Ramos (cell line): ENCODE data around the gene CFI.

ENCODE experiments used
- in situ Hi-C: fragments of 300-500 bp; cut with MboI; formaldehyde crosslinking; loops from one replicate; pipeline ENCODE4 v1.14.3; 2022; ENCODE audit warnings: low sequenced_read_pairs; ENCODE audit not compliant: unreplicated experiment

CFI gene

DNA sequence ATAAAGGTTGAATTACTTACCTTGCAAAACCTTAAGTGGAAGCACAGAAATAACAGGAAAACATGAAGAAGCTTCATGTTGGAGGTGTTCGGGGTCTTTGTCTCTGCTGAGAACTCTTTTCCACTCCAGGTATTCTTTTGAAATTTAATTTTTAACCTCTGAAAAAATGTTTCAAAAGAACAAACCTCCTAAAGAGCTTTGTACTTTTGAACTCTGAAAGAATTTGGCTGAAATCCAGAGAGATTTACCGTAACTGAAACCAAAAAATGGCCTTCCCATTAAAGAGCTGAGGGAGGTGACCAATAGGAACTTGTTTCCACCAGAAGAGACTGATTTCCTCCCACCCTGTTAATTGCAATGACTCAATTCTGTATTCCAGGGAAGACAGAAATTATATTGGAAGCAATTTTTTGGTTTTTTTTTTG lies at the start of gene CFI:
Gene CFI, minus strand, starts transcription at position 105 of the 425 bp plus-strand sequence. Its CDS starts 28 bp downstream, at position 77.
- in situ Hi-C loops: loop anchor here (5.0 kb wide), 1 partner anchor 375 kb away; no protein-coding TSS in a partner anchor

DNA sequence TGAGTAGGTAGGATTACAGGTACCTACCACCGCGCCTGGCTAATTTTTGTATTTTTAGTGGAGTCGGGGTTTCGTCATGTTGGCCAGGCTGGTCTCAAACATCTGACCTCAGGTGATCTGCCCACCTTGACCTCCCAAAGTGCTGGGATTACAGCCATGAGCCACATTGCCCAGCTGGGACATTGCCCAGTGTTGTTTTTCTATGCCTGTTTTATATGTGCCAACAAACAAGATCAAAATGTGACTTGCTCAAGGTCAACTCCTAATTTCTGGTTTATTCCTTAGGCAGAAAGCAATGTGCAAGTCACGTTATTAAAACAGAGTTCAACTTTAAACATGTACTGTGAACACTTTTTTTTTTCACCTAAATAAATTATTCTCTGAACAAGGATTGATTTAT lies 48.8 kb upstream of the CFI start:
- in situ Hi-C loops: no loop called here

DNA sequence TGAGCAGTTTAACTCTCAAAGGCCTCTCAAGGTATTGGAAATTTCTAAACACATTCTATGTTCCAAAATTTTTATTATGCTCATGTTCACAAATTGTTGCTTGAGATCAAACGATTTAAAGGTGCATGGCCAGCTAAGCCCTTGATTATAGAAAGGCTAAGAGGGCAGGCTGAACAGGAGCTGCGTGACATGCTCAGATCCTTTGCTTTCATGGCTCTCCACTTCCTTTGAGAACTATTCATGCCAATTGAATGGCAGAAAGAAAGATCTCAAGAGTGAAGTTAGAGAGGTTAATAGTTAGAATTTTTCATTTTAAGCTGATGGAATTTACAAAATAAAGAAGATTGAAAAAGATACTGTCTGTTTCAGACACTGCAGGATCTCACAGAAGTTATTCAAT lies 46.7 kb upstream of the CFI start:
- in situ Hi-C loops: no loop called here

DNA sequence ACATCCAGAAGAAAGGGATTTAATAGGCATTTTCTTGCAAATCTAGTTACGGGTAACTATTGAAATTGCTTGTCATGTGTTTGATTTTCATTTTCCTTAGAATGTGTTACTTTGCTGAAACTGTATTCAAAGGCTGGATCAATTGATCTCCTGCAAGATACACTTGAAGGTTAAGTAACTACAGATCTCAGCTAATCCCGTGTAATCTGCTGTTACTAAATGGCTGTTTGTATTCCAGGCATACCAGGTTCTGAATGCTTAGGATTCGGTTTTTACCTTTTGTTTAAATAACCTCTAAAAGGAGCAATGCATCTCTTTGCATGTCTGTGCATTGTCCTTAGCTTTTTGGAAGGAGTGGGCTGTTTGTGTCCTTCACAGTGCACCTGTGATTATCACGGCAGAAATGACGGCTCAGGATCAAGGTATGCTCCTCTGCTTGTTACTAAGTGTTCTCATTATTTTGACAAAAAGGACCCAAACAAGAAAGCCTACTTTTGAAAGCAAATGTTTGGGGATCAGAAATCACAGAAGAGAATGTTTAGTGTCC lies 46.2 kb upstream of the CFI start, which contains the start of gene LRIT3:
Gene LRIT3, plus strand, starts transcription at position 212 of the 547 bp plus-strand sequence. Its CDS starts 95 bp downstream, at position 307.
- in situ Hi-C loops: no loop called here

DNA sequence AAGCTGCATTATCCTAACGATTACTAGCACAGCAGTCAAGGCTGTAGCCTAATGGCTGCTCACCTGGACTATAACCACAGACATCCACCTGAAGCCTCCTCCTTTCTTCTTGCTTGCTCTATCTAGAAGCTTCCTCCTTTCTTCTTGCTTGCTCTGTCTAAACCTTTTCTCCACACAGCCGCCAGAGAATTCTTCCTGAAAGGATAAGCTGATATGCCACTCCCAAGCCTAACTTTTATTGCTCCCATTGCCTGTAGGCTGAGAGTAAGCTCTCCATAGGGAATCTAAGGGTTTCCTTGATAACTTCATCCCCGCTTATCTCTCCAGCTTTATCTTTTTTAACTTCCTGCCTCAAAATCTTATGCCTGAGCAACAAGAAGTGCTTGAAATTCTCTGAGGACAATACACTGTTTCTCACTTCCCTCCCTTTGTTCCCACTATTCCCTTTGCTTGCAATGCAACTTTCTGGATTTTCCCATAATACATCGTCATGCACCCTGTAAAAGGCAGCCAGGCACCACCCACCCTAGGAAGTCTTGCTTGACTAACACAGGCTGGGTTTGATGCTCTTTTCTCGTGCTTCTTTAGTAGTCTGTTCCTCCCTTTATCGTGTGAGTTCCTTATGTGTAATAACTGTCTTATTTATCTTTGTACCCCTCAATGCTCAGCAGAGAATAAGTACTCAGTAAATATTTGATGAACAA lies 44.7 kb upstream of the CFI start:
- in situ Hi-C loops: no loop called here

DNA sequence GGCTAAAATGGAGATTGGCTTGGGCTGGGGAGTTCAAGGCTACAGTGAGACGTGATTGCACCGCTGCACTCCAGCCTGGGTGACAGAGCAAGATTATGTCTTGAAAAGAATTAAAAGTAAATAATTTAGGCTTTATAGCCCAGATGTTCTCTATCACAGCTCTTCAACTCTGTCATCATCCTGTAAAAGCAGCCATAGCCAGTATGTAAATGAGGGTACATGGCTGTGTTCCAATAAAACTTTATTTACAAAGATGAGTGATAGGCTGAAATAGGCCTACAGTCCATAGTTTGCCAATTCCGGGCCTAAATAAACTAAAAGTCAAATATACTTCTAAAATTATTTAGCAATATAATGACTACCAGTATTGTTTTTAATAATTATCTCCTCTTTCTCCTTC lies 35.2 kb upstream of the CFI start:
- in situ Hi-C loops: no loop called here

DNA sequence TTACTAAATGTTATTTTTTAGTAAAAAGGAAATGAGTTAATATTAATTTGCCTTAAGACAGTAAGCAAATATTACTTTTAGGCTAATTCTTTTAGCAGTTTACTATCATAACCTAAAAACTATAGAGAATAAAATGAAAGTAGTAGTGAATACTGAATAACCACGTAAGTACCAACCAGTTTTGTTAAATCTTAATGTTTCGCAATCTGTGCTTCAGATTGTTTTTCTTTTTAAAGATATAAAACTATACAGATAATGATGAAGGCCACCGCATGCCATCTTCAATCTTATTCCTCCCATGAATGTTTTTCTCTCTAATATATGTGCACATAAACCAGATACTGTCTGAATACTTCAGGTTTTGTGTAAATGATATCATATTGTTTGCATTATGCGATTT lies 32.0 kb upstream of the CFI start:
- in situ Hi-C loops: no loop called here

DNA sequence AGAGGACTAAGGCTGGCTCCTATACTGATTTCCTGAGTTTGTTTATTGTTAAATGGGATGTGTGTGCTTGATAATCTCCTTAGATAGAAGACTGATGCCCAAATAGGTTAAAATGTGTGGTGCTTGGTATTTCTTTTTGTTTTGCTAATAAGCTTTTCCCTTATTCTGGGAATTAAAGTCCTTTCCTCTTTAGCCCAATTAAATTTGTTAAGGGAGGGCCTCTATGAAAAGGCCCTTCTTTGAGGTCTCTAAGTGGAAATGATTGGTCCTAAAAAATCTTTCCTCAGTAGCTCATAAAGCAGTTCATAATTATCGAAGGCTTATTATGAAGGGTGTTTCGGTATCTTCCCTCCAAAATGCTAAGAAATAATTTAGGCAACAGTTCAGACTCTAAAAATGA lies 25.9 kb upstream of the CFI start, which contains the start of gene RRH:
Gene RRH, plus strand, starts transcription at position 301 of the 400 bp plus-strand sequence. Its CDS starts 56 bp downstream, at position 357.
- in situ Hi-C loops: no loop called here

DNA sequence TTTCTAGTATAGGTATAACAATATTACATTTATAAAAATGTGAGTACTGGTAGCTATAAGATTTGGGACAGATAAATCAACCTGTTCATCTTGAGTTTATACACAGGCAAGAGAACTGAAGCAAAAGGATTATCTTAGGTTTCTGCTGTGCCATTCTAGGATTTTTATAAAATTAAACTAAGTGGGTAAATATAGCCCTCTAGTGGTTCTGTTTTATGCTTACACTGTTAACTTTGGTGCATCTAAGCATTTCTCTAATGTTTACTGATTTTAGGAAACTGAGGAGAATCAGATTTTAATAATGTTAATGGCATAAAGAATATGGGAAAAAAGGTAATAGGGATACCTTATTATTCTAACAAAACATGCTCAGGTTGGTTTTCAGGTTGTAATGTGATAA lies 24.9 kb upstream of the CFI start:
- in situ Hi-C loops: no loop called here

DNA sequence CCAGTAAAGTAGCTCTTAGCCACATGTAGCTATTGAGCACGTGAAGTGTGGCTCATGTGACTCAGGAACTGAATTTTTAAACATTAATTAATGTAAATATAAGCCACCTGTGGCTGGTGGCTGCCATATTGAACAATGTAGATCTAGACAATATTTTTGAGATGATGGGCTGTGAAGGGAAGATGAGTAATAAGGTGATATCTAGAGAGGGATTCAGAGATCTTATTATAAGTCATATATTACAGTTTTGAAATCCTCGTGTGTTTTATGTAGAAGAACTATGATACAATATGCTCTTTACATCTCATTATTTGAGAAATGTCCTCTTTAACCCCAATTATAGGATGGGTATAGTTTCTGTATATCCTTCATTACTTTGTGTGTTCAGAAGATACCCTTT lies 19.4 kb upstream of the CFI start:
- in situ Hi-C loops: no loop called here

DNA sequence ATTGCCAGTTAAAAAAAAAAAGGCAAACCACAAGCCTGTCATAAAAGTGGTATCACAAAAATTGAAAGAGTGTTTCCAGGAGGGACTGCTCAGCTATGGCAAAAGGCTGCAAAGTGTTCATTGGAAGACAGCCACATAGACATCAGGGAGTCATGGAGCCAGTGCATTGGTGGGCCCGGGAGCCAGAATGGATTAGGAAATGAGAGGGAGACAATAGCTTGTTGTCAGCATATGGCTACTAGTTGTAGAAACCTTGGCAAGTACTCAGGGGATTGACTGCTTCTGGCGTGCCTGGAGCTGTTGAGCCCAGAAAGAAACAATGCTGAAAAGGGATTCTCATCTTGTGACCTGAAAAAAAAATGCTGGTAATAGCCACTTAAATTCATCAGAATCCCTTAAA lies 18.8 kb upstream of the CFI start:
- in situ Hi-C loops: no loop called here

DNA sequence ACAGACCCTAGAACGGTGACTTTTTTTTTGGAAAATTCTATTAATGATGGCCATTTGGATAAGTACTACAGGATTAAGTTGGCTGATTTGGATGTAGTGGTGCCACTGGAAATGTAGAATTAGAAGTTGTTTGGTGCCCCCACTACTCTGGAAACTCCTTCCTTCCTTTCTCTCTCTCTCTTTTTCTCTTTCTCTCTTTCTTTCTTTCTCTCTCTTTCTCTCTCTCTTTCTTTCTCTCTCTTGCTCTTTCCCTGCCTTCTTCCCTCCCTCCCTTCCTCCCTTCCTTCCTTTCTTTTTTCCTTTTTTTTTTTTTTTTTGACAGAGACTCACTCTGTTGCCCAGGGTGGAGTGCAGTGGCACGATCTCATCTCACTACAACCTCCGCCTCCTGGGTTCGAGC lies 16.5 kb upstream of the CFI start:
- in situ Hi-C loops: no loop called here

DNA sequence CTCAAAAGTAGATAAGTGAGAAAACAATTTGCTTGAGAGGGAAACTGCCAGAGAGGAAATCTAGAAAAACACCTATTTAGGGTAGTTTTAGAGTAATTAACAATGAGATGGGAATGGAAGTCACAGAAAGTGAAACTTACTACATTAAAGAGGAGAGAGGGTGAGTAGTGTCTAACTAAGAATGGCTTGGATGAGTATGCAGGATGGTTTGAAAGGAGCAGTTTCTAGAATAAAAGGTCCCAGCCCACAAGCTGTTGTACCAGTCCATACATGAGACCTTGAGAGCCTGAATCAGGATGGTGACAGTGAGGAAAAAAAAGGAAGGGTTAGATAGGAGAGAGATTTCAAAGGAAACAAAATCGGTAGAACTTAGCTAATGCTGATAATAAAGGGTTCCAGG lies 15.1 kb upstream of the CFI start:
- in situ Hi-C loops: no loop called here

DNA sequence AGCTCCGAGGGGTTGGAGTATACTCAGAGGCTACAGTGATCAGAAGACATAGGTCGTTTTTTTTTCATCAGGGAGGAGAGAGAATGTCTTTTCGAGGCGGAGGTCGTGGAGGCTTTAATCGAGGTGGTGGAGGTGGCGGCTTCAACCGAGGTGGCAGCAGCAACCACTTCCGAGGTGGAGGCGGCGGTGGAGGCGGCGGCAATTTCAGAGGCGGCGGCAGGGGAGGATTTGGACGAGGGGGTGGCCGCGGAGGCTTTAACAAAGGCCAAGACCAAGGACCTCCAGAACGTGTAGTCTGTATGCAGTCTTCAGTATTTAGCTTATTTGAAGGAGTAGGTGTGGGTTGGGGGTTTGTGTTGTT lies 14.3 kb upstream of the CFI start:
- in situ Hi-C loops: no loop called here

DNA sequence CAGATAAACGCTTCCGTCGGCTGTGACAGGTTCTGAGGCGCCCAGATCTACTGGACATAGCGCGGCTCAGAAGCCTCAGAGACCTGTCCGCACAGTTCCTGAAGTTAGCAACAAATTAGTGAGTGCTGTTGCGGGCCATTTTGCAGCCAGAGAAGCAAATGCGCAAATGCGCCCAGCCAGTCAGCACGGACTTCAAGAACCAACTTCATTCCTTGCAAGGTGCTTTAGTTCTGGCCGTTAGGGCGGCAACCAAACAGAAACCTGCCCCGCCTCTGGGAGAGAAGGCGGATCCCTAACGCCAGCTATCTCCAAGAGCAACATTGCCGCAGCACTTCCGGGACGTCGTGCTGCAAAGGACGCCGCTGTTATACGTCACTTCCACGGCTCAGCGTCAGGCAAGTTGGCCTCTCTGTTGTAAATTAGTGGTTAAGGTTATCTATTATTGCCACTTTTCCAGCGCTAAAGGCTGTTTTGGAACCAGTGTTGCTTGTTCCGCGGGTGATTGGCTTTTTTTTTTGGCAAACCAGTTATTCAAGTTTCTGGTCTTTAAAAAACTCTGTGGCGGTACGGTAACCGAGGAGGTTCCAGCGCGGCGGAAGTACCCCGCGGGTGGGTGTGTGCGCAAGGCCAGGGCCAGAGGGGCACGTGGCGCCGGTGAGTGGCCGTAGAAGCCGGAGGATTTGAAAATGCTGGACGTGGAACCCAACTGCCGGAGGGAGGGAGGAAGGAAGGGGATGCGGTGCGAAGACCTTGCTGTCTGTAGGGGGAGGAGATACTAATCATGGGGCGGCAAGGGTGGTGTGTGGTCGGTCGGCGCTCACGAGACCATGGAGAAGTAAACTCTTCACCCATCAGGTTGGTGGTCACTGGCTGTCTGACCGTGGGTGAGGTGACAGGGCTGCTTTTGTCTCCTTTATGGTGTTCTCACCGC lies 13.6 kb upstream of the CFI start, which contains the start of gene GAR1:
Gene GAR1, plus strand, starts transcription at position 612 of the 931 bp plus-strand sequence. CDS start 403 bp downstream, outside the sequence.
- in situ Hi-C loops: no loop called here

DNA sequence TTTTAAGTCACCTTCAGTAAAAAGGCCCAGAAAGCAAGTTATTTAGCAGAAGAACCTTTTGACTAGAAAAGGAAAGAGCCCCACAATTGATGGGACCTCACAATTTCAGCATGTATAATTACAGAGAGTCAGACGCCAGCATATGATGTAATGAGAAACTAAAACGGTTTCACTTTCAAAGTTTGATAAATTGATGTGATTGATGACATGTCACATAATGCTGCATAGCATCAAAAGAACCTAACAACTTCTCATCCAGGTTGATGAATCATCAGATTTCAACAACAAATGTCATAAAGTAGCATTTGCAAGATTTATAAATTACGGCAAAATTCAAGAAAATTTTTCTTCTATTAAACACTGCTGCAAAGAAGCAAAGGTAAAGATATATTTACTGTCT lies 9.9 kb upstream of the CFI start:
- in situ Hi-C loops: no loop called here

DNA sequence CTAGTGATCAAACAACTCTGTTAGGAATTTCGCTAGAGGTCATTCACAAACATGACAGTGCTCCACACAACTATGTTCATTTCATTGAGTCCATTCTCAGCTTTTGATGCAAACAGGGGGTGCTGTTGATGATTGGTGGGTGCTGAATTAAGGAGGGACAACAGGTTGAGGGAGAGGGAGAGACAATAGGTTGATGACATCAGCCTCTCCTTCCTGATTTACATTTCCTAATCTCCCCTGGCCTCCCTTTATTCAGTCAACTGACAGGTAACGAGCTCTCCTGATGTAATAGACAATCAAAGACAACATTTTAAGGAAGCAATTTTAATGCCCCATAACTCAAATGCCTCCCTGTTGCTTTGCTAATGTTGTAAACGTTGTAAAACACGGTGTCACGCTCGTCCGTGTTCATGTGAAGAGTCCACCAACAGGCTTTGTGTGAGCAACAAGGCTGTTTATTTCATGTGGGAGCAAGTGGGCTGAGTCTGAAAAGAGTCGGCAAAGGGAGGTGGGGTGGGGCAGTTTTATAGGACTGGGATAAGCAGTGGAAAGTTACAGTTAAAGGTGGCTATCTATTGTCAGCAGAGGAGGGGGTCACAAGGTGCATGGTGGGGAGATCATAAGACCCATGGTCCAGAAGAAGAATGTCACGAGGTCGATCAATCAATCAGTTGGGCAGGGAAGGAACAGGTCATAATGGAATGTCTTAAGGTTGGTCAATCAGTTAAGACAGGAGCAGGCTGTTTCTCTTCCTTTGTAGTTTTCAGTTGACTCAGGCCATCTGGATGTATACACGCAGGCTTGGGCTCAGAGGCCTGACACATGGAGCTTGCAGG lies 9.0 kb upstream of the CFI start:
- in situ Hi-C loops: no loop called here

DNA sequence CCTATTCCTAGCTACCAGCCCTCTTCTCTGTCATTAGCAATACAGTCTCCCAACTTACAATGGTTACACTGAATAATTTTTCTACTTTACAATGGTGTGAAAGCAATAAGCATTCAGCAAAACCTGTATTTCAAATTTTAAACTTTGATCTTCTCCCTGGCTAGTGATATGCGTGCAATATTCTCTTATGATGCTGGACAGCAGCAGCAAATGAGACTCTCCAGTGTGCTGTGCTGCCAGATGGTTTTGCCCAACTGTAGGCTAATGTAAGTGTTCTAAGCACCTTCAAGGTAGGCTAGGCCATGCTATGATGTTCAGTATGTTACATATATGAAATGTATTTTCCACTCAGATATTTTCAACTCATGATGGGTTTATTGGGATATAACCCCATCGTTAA lies 7.9 kb upstream of the CFI start:
- in situ Hi-C loops: no loop called here

DNA sequence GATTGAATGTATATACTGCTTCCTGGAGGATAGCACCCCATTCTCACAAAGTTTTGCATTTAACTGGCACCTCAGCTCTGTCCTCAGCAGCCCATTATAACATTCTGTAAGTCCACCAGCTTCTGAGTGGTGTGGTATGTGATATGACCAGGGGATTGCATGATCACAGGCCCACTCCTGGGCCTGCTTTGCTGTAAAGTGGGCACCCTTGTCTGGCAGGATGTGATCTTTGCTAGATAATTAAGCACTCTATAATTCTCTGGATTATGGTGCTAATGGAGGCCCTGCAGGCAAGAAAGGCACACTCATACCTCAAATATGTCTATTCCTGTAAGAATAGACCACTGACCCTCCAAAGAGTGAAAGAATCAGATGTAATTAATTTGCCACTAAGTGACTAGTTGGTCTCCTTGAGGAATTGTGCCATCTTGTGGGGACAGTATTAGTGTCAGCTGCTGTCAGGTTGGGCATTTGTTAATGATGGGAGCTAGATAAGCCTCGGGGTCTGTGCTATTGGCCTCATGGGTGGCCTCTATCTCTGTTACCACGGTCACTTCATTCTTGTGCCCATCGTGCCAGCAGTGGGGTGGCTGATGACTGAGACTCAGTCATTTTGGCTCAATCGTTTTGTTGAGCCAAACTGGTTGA lies 2.2 kb upstream of the CFI start:
- in situ Hi-C loops: loop anchor here (5.0 kb wide), 1 partner anchor 377 kb away; no protein-coding TSS in a partner anchor
